ENCODE data around the gene TSPAN17.
A peak's percentile ranks its signal among the peaks of the same experiment; 100 is the strongest.

The TSPAN17 gene

GRCh38 chr5:176621661-176622079 is 25.6 kb upstream of the TSPAN17 start:
- no peak for TF ChIP-seq CTCF (IDR thresholded peaks at IDR 0.05; ENCODE audit: insufficient read depth, missing control alignments)
- no peak for FAIRE-seq
- peak; percentile 77 for DNase-seq (ENCODE audit: insufficient read length, low spot score)

GRCh38 chr5:176624142-176624541 is 23.1 kb upstream of the TSPAN17 start:
- no peak for FAIRE-seq
- TF ChIP-seq CTCF (IDR thresholded peaks at IDR 0.05; ENCODE audit: insufficient read depth, missing control alignments) = no peak
- no peak for DNase-seq (ENCODE audit: insufficient read length, low spot score)

DNA sequence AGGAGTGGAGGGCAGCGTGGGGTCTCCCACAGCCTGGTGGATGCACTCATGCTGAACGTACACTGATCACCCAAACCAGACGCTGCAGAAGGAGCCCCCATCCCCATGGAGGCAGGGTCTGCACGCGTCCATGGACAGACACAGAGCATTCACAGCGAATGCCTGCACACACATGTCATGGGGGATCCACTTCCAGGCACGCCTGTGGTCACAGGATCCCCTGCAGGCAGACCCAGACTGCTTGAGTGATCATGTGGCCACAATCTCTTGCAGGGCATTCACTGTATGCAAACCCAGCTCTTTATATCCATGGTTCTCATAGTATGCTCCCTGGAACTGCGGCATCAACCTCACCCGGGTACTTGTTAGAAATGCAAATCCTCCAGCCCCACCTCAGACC is 22.3 kb upstream of the TSPAN17 start:
- no peak for TF ChIP-seq CTCF (IDR thresholded peaks at IDR 0.05; ENCODE audit: insufficient read depth, missing control alignments)
- FAIRE-seq (no peak), DNase-seq (ENCODE audit: insufficient read length, low spot score) (no peak)

- FAIRE-seq = no peak
- TF ChIP-seq CTCF (IDR thresholded peaks at IDR 0.05; ENCODE audit: insufficient read depth, missing control alignments) = no peak
- DNase-seq (ENCODE audit: insufficient read length, low spot score) = no peak
Observed at GRCh38 chr5:176625512-176625911, 21.8 kb upstream of the TSPAN17 start.

DNA sequence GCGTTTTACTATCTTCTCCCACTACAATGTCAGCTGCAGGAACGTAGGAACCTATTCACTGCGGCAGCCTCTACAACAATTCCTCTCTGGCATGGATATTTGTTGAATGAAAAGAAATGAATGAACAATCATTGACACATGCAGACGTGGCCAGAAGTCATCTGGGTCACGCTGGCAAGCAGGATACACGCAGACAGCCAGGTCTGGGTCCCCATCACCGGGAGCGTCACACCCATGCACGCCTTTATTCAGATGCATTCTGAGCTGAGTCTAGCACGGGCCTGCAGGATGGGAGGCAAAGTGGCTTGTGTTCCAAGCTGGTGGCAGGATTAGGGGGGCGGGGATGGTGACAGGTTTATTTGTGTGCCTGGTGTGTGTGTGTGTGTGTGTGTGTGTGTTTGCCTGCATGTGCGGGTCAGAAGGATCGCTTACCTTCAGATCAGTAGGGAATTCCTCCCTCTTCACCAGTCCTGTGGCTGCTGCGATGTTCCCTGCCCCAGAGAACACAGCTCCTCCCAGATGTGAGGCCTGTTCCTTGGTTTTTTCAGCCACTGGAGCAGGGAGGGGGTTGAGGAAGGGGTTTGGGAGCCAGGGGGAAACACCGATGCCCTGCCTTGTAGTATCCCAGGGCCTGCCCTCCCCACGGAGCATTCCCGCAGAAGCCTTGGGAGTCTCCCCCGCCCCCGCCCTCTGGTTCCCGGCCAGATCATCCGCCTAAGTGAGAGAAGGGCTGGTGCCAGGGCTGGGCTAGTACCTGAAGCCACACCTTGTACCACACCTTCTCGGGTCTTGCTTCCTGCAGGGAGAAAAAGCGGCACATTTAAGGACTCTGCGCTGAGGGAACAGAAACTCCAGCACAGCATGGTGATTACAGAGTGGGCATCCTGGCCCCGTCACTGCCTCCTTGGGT is 21.1 kb upstream of the TSPAN17 start:
- TF ChIP-seq CTCF (IDR thresholded peaks at IDR 0.05; ENCODE audit: insufficient read depth, missing control alignments) = no peak
- no peak for FAIRE-seq
- no peak for DNase-seq (ENCODE audit: insufficient read length, low spot score)

GRCh38 chr5:176626876-176627236 is 20.4 kb upstream of the TSPAN17 start:
- no peak for TF ChIP-seq CTCF (IDR thresholded peaks at IDR 0.05; ENCODE audit: insufficient read depth, missing control alignments)
- FAIRE-seq (no peak), DNase-seq (ENCODE audit: insufficient read length, low spot score) (no peak)

- DNase-seq (ENCODE audit: insufficient read length, low spot score) = no peak
- FAIRE-seq = no peak
- TF ChIP-seq CTCF (IDR thresholded peaks at IDR 0.05; ENCODE audit: insufficient read depth, missing control alignments) = no peak
Observed at GRCh38 chr5:176627582-176627981, 19.7 kb upstream of the TSPAN17 start.
